CD4-positive, CD25-positive, alpha-beta regulatory T cell (primary cell): ENCODE results near the gene AKR7A2. TPM values are rescaled to one million over a fixed set of nuclear protein-coding genes. Genes with fewer than 3 reads are reported as not detected.
"Not testable (repeated sequence)": the region's sequence is repeated elsewhere in the genome, so short reads cannot be mapped to it uniquely, and the experiment has no call there.

Experiments used
- ATAC-seq, 2 donors: fragments of 150-1000 bp; cut with Tn5 transposase; one replicate each; pipeline ENCODE4 v1.10.0; 2021; ENCODE audit warnings: low read depth in 2 of 2, moderate number of reproducible peaks in 2 of 2, moderate library complexity in 1 of 2
- DNase-seq, 3 donors: peaks; one replicate each; pipeline versions ENCODE4 v3.0.0 to v3.0.0-alpha.2; 2012 to 2022; ENCODE audit warnings: mixed read lengths in 1 of 3
- H3K27ac ChIP-seq: one replicate; pipeline ENCODE4 v1.7.0; 2013; ENCODE audit warnings: mild to moderate bottlenecking, low read length; ENCODE audit not compliant: insufficient read depth, poor library complexity, severe bottlenecking
- H3K27me3 ChIP-seq: one replicate; pipeline ENCODE4 v1.7.0; 2013; ENCODE audit warnings: low read length; ENCODE audit not compliant: control insufficient read depth, insufficient read depth
- H3K36me3 ChIP-seq: one replicate; pipeline ENCODE4 v1.7.0; 2013; ENCODE audit warnings: mild to moderate bottlenecking, low read length, moderate library complexity; ENCODE audit not compliant: control insufficient read depth, insufficient read depth
- H3K4me1 ChIP-seq: 2 replicates; pipeline ENCODE4 v1.7.0; 2013; ENCODE audit warnings: mild to moderate bottlenecking, low read length; ENCODE audit not compliant: insufficient read depth, control insufficient read depth, poor library complexity, severe bottlenecking
- H3K4me3 ChIP-seq: one replicate; pipeline ENCODE4 v1.7.0; 2013; ENCODE audit warnings: low read depth, mild to moderate bottlenecking, low read length, moderate library complexity
- H3K9me3 ChIP-seq, 2 experiments: 1 replicate in 1 of 2; 2 replicates in 1 of 2; pipeline ENCODE4 v1.7.0; 2013; ENCODE audit warnings: low read length in 2 of 2, mild to moderate bottlenecking in 1 of 2, moderate library complexity in 1 of 2; ENCODE audit not compliant: control insufficient read depth in 2 of 2
- H3K27ac Mint-ChIP-seq, 3 donors: one replicate each; pipeline ENCODE4 v1.8.0; 2020 to 2022; ENCODE audit warnings: mild to moderate bottlenecking in 3 of 3, mixed read lengths in 3 of 3, moderate library complexity in 2 of 3
- H3K27me3 Mint-ChIP-seq: one replicate; pipeline ENCODE4 v1.8.0; 2022; ENCODE audit warnings: mild to moderate bottlenecking, mixed read lengths
- H3K36me3 Mint-ChIP-seq: one replicate; pipeline ENCODE4 v1.8.0; 2020; ENCODE audit warnings: mixed read lengths
- H3K4me1 Mint-ChIP-seq, 4 donors: one replicate each; pipeline ENCODE4 v1.8.0; 2020 to 2022; ENCODE audit warnings: mixed read lengths in 4 of 4, mild to moderate bottlenecking in 1 of 4
- H3K4me3 Mint-ChIP-seq, 4 donors: one replicate each; pipeline ENCODE4 v1.8.0; 2020 to 2022; ENCODE audit warnings: mild to moderate bottlenecking in 4 of 4, mixed read lengths in 4 of 4, moderate library complexity in 3 of 4
- H3K9me3 Mint-ChIP-seq, 7 donors: one replicate each; pipeline ENCODE4 v1.8.0; 2020 to 2022; ENCODE audit warnings: mixed read lengths in 7 of 7, mild to moderate bottlenecking in 3 of 7, moderate library complexity in 2 of 7
- polyA plus RNA-seq, 4 donors: library from polyadenylated mRNA; unstranded; fragments of 300-500 nt; fragmentation: Illumina TruSeq; gene quantifications; one replicate each; pipeline ENCODE4 v1.2.3, GENCODE V29; 2021
- total RNA-seq: library from RNA; stranded (reverse); gene quantifications from one replicate; pipeline ENCODE4 v1.2.3, GENCODE V29; 2022

Gene AKR7A2
- total and polyA plus RNA-seq, 5 donors from 2014 or later, result 20.5 to 133 (median 110) TPM

DNA sequence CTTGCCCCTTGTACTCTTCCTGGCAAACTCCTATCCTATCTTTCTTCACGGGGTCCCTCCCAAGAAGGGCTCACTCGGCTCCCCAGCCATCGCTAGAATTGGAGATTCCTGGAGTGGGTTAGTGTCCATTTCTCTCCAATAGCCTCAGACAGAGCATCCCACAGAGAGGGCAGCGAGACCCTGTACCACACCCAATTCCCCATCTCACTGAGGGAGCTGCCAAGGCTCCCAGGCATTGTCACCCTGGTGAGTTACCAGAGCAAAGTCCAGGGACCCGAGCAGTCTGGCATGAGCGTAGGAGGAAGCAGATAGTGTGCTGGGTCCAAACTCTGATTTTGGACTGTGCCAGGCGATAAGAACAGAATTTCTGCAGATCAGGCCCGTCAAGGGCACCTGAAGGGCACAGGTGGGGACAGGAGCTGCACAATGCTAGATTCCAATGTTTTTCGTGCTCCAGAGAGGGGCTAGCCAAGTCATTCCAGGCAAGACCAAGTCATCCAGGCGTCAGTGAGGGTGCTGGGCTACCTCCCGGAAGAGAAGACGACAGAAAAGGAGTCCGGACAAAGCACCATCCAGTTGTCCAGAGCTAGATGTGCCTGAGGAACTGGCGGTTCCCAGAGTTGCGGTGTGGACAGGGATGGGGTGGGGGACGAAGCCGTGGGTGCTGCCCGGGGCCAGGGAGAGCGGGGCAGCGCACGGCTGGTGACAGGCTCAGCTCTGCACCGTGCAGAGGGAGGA, 38.7 kb downstream of the AKR7A2 start:
- peaks cover 0 to 6% (median 0%) of the 10 kb centered on the region in 4 donors for H3K4me1 Mint-ChIP-seq
- Histone ChIP-seq H3K27ac (no peak overlapping the region), H3K36me3 (no peaks in the 10 kb centered on the region), H3K4me3 (no peak overlapping the region), H3K9me3 (no peaks in the 10 kb centered on the region), H3K27me3 (peaks cover 2% of the 10 kb centered on the region), H3K4me1 (no peaks in the 10 kb centered on the region)
- no peak overlapping the region for H3K27ac Mint-ChIP-seq
- peaks cover 0 to 12% (median 2%) of the 10 kb centered on the region in 7 donors for H3K9me3 Mint-ChIP-seq
- H3K4me3 Mint-ChIP-seq, result peak overlapping the region in 1 of 4 donors; percentile 13
- no peak for DNase-seq
- peaks cover 25% of the 10 kb centered on the region for H3K27me3 Mint-ChIP-seq
- ATAC-seq, result no peak
- peaks cover 6% of the 10 kb centered on the region for H3K36me3 Mint-ChIP-seq

DNA sequence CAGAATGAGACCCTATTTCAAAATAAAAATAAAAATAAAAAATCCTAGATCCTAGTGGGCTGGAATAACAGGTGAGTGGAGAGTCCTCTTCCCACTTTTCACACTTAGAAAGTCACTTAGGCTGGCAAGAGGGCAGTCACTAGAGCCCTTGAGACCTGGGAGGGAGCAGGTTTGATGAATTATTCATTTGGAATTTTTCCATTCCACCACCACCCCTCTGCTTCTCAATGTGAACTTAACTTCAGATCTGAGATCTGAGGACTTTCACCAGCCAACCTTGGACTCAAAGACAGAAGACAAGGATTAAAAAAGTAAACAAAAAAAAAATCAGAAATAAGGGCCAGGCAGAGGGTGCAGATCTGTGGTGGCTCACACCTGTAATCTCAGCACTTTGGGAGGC, 39.9 kb downstream of the AKR7A2 start:
- H3K27me3 Mint-ChIP-seq, result peaks cover 25% of the 10 kb centered on the region
- no peak overlapping the region for H3K27ac ChIP-seq
- H3K27ac Mint-ChIP-seq, result no peak overlapping the region
- no peak for ATAC-seq
- H3K4me1 Mint-ChIP-seq, result peaks cover 0 to 6% (median 0%) of the 10 kb centered on the region in 4 donors
- peaks cover 2% of the 10 kb centered on the region for H3K27me3 ChIP-seq
- H3K4me1 ChIP-seq, result no peaks in the 10 kb centered on the region
- no peak overlapping the region for H3K4me3 ChIP-seq
- no peak overlapping the region for H3K4me3 Mint-ChIP-seq
- peaks cover 6% of the 10 kb centered on the region for H3K36me3 Mint-ChIP-seq
- H3K36me3 ChIP-seq, result no peaks in the 10 kb centered on the region
- no peak for DNase-seq
- peaks cover 0 to 12% (median 2%) of the 10 kb centered on the region in 7 donors for H3K9me3 Mint-ChIP-seq
- no peaks in the 10 kb centered on the region for H3K9me3 ChIP-seq

DNA sequence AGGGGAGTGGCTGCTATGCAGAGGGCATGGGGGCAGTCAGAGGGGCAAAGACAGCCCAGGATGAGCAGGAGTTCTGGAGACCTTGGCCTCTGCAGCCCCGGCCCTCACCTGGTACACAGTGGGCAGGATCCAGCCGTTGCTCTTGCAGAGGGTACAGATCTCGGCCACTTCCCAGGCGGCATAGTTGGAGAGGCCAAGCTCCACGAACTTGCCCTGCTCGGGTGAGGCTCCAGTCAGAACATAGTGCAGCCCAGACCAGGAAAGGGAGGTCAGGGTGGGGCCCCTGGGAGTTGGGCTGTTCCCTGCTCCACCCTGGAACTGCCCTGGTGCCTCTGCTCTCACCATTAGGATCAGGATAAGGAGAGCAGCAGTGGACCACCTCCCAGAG, 41.6 kb downstream of the AKR7A2 start:
- Mint-ChIP-seq H3K9me3 (peaks cover 0 to 11% (median under 1%) of the 10 kb centered on the region in 7 donors), H3K27me3 (peaks cover 21% of the 10 kb centered on the region)
- H3K4me3 Mint-ChIP-seq, H3K9me3 ChIP-seq, H3K27ac ChIP-seq, H3K27ac Mint-ChIP-seq, H3K27me3 ChIP-seq, H3K36me3 Mint-ChIP-seq, DNase-seq, ATAC-seq, H3K4me1 Mint-ChIP-seq, H3K4me1 ChIP-seq, H3K4me3 ChIP-seq, H3K36me3 ChIP-seq: not testable (repeated sequence)

DNA sequence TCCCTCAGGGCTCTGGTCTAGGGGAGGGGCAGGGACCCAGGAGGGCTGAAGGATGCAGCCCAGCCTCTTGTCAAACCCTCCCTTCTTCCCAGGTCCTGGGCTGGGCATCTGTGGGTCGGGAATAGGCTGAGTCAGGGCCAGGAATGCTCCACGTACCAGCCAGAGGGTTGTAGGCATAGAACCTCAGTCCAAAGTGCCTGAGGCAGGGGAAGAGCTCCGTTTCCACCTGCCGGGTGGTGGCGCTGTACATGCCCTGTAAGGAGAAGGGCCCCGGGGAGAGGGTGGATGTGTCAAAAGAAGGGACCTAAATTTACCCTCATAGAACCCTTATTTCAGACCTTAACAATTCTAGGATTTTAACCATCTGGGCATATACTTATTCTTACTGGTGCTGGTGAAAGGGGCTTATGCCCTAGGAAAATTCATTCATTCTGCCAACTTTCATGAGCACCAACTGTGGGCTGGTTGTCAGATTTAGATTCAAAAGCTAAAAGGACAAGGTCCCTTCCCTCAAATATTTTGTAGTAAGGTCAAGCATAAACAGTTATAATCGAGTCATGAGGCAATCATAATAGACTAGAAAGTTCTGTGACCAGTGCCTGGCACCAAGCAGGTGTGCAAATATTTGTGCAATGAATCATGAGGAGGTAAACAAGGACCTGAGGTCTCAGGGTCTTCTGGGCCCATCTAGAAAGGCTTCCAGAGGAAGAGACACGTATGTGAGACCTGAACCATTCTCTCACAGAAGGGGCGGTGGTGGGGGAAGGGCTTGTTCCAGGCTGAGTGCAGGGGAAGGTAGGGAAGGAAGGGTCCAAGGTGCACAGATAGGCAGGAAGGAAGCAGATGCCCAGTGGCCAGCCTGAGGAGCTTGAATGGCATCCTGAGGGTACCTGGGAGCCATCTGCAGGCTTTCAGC, 42.3 kb downstream of the AKR7A2 start:
- H3K27ac Mint-ChIP-seq, H3K36me3 ChIP-seq, H3K27ac ChIP-seq, H3K4me3 ChIP-seq, H3K4me1 Mint-ChIP-seq, H3K4me1 ChIP-seq, ATAC-seq, H3K9me3 ChIP-seq, H3K36me3 Mint-ChIP-seq, H3K4me3 Mint-ChIP-seq, H3K9me3 Mint-ChIP-seq, H3K27me3 ChIP-seq, DNase-seq: not testable (repeated sequence)
- H3K27me3 Mint-ChIP-seq, result peaks cover 21% of the 10 kb centered on the region

DNA sequence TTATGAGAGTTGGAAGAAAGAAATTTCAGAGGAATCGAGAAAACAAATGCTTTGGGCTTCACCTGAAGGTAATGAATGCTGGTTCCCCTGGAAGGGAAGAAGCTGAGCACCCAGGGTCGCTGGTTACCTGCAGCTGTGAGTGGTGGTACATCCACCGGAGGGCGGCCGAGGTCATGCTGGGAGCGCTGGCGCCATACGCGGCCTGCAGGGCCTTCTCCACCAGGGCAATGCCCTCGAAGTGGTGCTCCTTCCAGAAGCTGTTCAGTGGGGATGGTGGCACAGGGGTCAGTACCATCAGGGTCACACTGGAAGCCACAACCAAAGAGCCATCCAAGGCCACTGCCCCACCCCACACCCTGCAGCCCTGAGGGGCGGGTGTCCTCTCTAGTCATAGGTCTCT, 43.5 kb downstream of the AKR7A2 start:
- Mint-ChIP-seq H3K4me3 (no peak overlapping the region), H3K36me3 (peaks cover 3% of the 10 kb centered on the region), H3K4me1 (peaks cover 0 to 4% (median 0%) of the 10 kb centered on the region in 4 donors), H3K9me3 (peaks cover 0 to 5% (median 0%) of the 10 kb centered on the region in 7 donors), H3K27ac (no peak overlapping the region), H3K27me3 (peaks cover 20% of the 10 kb centered on the region)
- DNase-seq (no peak), ATAC-seq (no peak)
- no peak overlapping the region for H3K4me3 ChIP-seq
- no peaks in the 10 kb centered on the region for H3K9me3 ChIP-seq
- no peak overlapping the region for H3K27ac ChIP-seq
- H3K36me3 ChIP-seq, result no peaks in the 10 kb centered on the region
- H3K27me3 ChIP-seq, result peaks cover 2% of the 10 kb centered on the region
- no peaks in the 10 kb centered on the region for H3K4me1 ChIP-seq

DNA sequence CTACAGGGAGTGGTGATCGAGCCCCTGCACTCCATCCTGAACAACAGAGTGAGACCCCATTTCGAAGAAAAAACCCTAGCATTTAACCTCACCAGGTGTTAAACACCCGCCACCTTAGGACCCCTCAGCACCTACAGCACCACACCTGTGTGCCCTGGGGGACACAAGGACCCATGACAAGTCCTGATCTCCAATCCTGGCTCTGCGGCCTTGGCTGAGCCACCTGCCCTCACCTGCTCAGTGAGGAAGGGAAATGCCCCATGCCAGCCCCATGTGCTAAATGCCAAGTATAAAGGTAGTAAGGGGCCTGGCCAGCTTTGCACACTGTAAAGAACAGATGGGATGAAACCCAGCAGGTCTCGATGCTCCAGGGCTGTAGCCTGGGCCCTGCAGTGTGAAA, 49.2 kb downstream of the AKR7A2 start:
- Mint-ChIP-seq H3K27me3 (no peaks in the 10 kb centered on the region), H3K36me3 (no peaks in the 10 kb centered on the region), H3K4me1 (no peaks in the 10 kb centered on the region), H3K4me3 (no peak overlapping the region), H3K9me3 (no peaks in the 10 kb centered on the region), H3K27ac (no peak overlapping the region)
- H3K4me3 ChIP-seq, result no peak overlapping the region
- peaks cover 30% of the 10 kb centered on the region for H3K36me3 ChIP-seq
- no peak for ATAC-seq
- H3K9me3 ChIP-seq, result no peaks in the 10 kb centered on the region
- H3K27me3 ChIP-seq, result no peaks in the 10 kb centered on the region
- no peaks in the 10 kb centered on the region for H3K4me1 ChIP-seq
- H3K27ac ChIP-seq, result no peak overlapping the region
- DNase-seq, result no peak

DNA sequence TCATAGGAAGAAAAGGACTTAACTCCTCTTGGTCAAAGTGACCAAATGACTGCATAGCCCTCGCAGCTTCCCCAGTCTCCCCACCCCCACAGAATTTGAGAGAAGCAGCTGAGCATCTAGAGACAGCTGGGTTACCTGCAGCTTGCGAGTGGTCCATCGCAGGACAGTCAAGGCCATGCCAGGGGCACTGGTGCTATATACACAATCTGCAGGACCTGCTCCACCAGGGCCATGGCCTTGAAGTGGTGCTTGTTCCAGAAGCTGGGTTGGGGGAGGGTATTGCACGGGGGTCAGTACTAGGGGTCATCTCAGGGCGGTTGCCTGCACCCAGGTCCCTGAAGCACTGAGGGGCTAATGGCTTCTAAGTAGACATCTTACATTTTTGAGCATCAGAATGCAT, 49.9 kb downstream of the AKR7A2 start:
- no peak for ATAC-seq
- peaks cover 3% of the 10 kb centered on the region for H3K36me3 Mint-ChIP-seq
- H3K27ac ChIP-seq, result no peak overlapping the region
- no peak overlapping the region for H3K27ac Mint-ChIP-seq
- H3K4me3 Mint-ChIP-seq, result no peak overlapping the region
- DNase-seq, result no peak
- H3K27me3 ChIP-seq, result no peaks in the 10 kb centered on the region
- H3K9me3 Mint-ChIP-seq, result no peaks in the 10 kb centered on the region
- H3K9me3 ChIP-seq, result no peaks in the 10 kb centered on the region
- peaks cover 0 to 3% (median 3%) of the 10 kb centered on the region in 4 donors for H3K4me1 Mint-ChIP-seq
- H3K36me3 ChIP-seq, result peaks cover 37% of the 10 kb centered on the region
- no peaks in the 10 kb centered on the region for H3K27me3 Mint-ChIP-seq
- H3K4me3 ChIP-seq, result no peak overlapping the region
- H3K4me1 ChIP-seq, result no peaks in the 10 kb centered on the region
